Daoy (cell line): ENCODE results near the gene SP8. TPM values are rescaled to one million over a fixed set of nuclear protein-coding genes. Genes with fewer than 3 reads are reported as not detected.

Experiments used
- DNase-seq: peaks from one replicate; pipeline ENCODE4 v3.0.0-alpha.2; 2015; ENCODE audit warnings: low read depth
- total RNA-seq: library from RNA; depleted of rRNA; stranded (reverse); fragments of >200 nt; shearing (Covaris generic); gene quantifications from 2 replicates; pipeline ENCODE4 v1.2.3, GENCODE V29; 2014

Gene SP8
- total RNA-seq, 1 experiment from 2014 or later: 3.1 TPM

GRCh38 chr7:20794676-20795075, 8.0 kb upstream of the SP8 start:
- DNase-seq: peak; percentile 78

DNA sequence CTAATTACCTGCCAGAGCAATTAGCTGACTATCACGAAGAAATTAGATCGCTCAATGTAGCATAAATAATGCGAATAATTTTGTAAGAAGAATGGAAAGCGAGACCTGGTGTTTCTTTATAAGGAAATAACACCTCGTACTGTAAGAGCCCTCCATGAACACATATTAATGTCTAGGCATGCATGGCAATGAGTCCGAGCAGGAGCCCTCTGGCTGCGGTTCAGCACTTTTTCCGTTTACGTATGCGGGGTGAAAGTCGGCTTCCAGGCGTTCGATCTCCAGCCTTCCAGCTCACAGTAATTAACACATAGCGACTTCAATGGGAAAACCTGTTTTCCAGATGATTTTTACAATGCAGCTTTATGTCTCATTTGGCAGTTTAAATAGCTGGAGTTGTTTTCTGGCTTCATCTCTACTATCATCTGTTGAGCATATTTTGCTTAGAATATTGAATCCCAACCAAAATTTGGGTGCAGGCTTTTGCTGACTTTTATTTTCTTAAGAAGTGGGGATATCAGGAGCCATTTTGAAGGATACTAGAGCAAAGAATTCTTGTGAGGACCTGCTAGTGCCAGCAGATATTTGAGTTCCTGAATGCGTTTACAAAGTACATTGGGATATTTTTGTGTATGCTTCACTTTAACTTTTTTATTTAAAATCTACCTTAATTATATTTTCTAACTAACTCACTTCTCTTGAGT, 7.2 kb upstream of the SP8 start:
- DNase-seq: peak; percentile 65

- DNase-seq: peak; percentile 66
Observed at GRCh38 chr7:20793248-20793647, 6.6 kb upstream of the SP8 start.

- DNase-seq: no peak
Observed at GRCh38 chr7:20791538-20792434, 5.1 kb upstream of the SP8 start.

GRCh38 chr7:20790375-20790774, 3.7 kb upstream of the SP8 start:
- DNase-seq: no peak

GRCh38 chr7:20788420-20788990, 1.8 kb upstream of the SP8 start:
- no peak for DNase-seq

DNA sequence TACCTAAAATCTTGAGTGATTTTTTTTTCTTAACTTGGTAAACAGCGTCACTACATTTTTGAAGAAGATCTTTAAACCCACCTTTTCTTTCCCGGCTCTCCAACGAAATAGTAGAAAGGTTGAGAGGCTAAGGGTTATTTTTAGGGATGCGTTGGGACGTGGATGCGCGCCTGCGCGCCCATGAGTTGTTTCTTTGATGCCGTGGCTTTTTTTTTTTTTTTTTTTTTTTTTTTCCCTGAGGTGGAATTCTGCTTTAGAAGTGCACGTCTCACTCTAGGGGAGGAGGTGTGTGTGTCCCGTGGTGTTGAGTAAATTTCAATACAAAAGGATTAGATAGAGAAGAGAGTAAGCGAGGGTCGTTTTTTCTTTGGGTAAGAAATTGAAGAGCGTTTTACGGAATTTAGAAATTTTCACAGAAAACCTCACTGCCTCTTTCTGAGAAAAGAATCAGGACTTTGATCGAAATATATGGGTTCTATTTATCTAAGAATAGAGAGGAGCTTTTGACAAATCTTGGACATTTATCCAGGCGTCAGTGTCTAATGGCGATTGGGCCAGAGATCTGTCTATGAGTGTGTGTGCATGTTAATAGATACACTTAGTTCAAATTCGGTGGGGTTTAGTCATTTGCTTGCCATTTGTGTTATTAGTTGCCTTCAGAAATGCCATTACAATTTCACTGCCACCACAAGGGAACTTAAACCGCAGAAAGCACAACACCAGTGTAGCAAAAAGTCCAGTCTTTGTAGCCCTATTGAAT, 1.2 kb upstream of the SP8 start:
- DNase-seq: peak; percentile 67

DNA sequence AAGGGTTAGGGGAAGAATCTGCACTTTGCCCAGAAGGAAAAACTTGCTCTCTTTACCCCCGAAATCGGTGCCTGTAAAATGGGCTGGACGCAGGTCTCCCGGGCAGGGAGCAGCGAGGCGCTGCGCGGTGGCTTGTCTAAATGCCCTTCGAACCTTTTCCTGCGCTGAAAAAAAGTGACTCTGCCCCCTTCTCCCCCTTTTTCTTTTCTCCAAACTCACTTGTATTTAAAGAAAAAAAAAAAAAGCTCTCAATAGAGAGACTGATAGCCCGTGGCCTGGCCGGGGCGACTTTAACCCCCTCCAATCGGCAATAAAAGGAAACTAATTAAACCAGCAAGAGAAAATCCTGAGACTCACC, 286 bp downstream of the SP8 start:
- peak; percentile 46 for DNase-seq

DNA sequence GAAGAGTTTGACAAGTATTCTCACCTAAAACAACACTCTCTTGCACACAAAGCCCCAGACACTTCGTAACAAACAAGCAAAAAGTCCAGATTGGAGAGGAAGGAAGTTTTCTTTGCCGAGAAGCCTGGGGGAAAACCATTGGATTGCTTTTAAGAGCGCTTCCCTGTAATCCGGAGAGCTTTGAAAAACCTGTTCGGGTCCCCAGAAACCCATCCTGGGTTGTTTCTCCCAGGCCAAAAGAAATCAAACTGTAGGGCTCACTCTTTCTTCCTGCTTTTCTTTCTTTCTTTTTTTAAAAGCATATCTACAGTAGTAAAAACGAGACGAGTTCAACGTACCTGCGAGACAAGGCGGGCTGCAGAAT, 655 bp downstream of the SP8 start:
- DNase-seq: no peak

GRCh38 chr7:20785157-20786048, 1.3 kb downstream of the SP8 start:
- DNase-seq: peak; percentile 82

DNA sequence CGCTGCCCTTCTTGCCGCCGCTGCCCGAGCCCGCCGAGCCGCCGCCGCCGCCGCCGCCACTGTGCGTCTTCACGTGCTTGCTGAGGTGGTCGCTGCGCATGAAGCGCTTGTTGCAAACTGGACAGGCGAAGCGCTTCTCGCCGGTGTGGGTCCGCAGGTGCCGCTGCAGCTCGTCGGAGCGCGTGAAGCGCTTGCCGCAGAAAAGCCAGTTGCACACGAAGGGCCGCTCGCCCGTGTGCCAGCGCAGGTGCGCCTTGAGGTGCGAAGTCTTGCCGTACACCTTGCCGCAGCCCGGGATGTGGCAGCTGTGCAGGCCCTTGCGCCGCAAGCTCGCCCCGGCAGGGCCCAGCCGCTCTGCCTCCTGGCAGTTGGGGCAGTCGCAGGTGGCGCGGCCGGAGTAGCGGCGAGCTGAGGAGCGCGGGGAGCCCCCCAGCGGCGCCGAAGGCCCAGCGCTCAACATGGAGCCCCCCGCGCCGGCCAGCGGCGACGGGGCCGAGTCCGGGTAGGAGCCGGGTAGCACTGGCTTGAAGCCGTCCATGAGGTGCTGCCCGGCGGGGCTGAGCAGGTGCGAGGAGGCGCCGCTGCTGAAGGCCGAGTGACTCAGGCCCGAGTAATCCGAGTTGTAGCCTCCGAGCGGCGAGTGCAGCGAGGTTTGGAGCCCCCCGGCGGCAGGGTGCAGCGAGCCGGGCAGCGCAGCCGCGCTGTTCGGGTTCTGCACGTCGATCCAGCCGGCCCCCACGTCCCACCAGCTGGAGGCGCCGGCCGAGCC, 2.1 kb downstream of the SP8 start:
- peak; percentile 96 for DNase-seq

- peak; percentile 77 for DNase-seq
Observed at GRCh38 chr7:20783700-20784387, 2.8 kb downstream of the SP8 start.

- DNase-seq: no peak
Observed at GRCh38 chr7:20783125-20783699, 3.5 kb downstream of the SP8 start.

DNA sequence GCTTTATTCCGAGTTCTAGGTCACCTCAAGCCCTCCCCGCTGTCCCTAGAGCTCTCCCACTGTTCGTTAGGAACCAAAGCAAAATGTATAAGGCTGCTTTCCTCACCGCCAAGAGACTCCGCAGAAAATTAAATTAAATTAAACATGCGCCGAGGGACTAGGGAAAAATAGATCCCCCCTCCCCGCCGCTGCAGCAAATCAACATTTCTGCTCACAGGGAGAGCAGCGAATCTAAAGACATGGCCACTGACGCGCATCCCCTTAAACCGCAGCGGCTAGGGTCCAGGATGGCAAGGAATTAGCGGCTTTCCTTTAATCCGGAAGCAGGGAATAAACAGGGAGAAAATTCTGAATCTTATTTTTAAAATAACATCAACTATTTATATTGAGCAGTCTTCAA, 7.6 kb downstream of the SP8 start:
- no peak for DNase-seq

GRCh38 chr7:20778063-20778721, 8.5 kb downstream of the SP8 start:
- DNase-seq: peak; percentile 93

DNA sequence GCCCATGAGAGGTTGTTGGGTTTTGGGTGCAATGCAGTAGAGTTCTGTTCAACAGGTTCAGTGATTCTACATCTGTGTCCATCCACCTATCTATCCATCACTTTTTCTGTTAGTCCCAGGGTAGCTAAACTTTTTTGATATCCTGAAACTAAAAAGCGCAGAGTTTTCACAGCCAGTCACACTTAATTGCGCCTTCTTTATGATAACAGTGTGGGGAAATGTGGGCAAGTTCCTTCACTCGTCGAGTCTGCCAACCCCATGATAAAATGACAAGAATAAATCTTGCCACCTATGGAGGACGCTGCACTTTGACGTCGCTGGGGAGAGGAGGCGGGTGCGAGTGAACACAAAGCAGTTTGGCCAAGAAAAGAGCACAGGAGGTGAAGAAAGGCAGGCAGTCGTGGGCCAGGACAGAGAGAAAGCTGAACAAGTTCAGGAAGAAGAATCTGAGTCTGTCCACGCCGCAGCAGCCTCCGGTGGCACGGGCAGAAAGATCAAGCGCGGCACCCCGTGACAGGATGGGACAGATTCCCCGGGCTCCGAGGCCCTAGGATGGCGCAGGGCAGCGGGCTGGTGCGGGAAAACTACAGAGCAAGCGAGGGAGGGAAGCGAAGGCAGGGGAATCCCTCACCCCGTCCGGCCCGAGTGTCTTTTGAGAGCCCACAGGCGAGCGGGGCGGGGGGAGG, 9.2 kb downstream of the SP8 start:
- DNase-seq: no peak

DNA sequence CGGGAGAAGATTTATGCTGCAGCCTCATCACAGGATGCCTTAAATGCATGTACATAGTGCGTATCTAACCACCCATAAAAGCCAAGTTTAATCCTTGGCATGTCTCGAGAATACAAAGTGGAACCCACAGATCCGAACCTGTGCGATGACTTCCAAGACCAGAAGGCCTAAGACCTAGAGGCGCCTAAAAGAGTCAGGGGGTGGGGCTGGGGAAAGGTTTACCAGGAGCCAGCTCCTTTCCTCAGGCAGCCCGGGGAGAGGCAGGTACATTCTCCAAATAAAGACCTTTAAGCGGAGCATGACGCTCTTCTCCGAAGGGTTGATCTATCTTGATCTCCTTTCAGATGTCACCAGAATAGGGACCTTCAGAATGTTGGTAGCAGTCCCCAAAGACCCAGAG, 9.7 kb downstream of the SP8 start:
- no peak for DNase-seq

GRCh38 chr7:20776214-20776911, 10.3 kb downstream of the SP8 start:
- no peak for DNase-seq
